Eye (tissue), 1 donor: ENCODE measurements around the gene MAGOH.
A peak's percentile ranks its signal among the peaks of the same experiment; 100 is the strongest.

ENCODE experiments used
- DNase-seq: peaks from one replicate; pipeline ENCODE4 v3.0.0-alpha.2; 2015

Gene MAGOH

GRCh38 chr1:53270107-53270506 is 31.8 kb upstream of the MAGOH start:
- DNase-seq, result no peak

GRCh38 chr1:53267761-53268160 is 29.4 kb upstream of the MAGOH start:
- no peak for DNase-seq

- no peak for DNase-seq
These were observed 27.7 kb upstream of the MAGOH start for GRCh38 chr1:53266038-53266437.

GRCh38 chr1:53265581-53265980 is 27.3 kb upstream of the MAGOH start:
- DNase-seq, result no peak

- DNase-seq, result no peak
These were observed 25.7 kb upstream of the MAGOH start for GRCh38 chr1:53264048-53264447.

GRCh38 chr1:53262000-53262399 is 23.7 kb upstream of the MAGOH start:
- no peak for DNase-seq

GRCh38 chr1:53260631-53261247 is 22.4 kb upstream of the MAGOH start:
- DNase-seq, result no peak

GRCh38 chr1:53259932-53260331 is 21.6 kb upstream of the MAGOH start:
- DNase-seq, result no peak

- no peak for DNase-seq
These were observed 19.9 kb upstream of the MAGOH start for GRCh38 chr1:53258216-53258615.

GRCh38 chr1:53257454-53258081 is 19.2 kb upstream of the MAGOH start:
- no peak for DNase-seq

- no peak for DNase-seq
These were observed 18.5 kb upstream of the MAGOH start for GRCh38 chr1:53256511-53257453.

- no peak for DNase-seq
These were observed 16.7 kb upstream of the MAGOH start for GRCh38 chr1:53255031-53255430.

GRCh38 chr1:53254011-53254640 is 15.8 kb upstream of the MAGOH start:
- DNase-seq, result no peak

- DNase-seq, result no peak
These were observed 12.0 kb upstream of the MAGOH start for GRCh38 chr1:53250325-53250724.

GRCh38 chr1:53249706-53250105 is 11.4 kb upstream of the MAGOH start:
- DNase-seq, result no peak

- no peak for DNase-seq
These were observed 8.2 kb upstream of the MAGOH start for GRCh38 chr1:53246261-53247134.

GRCh38 chr1:53244141-53244540 is 5.8 kb upstream of the MAGOH start:
- DNase-seq, result no peak

GRCh38 chr1:53242381-53242780 is 4.1 kb upstream of the MAGOH start:
- no peak for DNase-seq

GRCh38 chr1:53241828-53242227 is 3.5 kb upstream of the MAGOH start:
- DNase-seq, result no peak

- DNase-seq, result no peak
These were observed 680 bp downstream of the MAGOH start for GRCh38 chr1:53237638-53238037.

- no peak for DNase-seq
These were observed 17.4 kb downstream of the MAGOH start for GRCh38 chr1:53220962-53221286.

- peak; percentile 97 for DNase-seq
These were observed 18.0 kb downstream of the MAGOH start, which contains the start of gene CZIB for GRCh38 chr1:53220171-53220961. Gene CZIB (minus strand): TSS chr1:53220634. CDS start chr1:53220575, 59 bp downstream.
